Measurements from ENCODE around the gene CUBN.

Gene CUBN

GRCh38 chr10:17106991-17107390 is 22.6 kb downstream of the CUBN start:
- DNase-seq, result no peak

GRCh38 chr10:17101910-17102266 is 27.7 kb downstream of the CUBN start:
- no peak for DNase-seq

- no peak for DNase-seq
These were observed 28.2 kb downstream of the CUBN start for GRCh38 chr10:17101257-17101909.

GRCh38 chr10:17100586-17100985 is 29.0 kb downstream of the CUBN start:
- no peak for DNase-seq

- DNase-seq, result no peak
These were observed 31.6 kb downstream of the CUBN start for GRCh38 chr10:17098012-17098411.

- no peak for DNase-seq
These were observed 34.8 kb downstream of the CUBN start for GRCh38 chr10:17094844-17095243.

- no peak for DNase-seq
These were observed 36.4 kb downstream of the CUBN start for GRCh38 chr10:17092986-17093803.

GRCh38 chr10:17092216-17092944 is 37.2 kb downstream of the CUBN start:
- no peak for DNase-seq

- peak; percentile 90 for DNase-seq
These were observed 41.3 kb downstream of the CUBN start for GRCh38 chr10:17088118-17088806.

GRCh38 chr10:17086865-17087367 is 42.7 kb downstream of the CUBN start:
- DNase-seq, result no peak

- DNase-seq, result peak; percentile 46
These were observed 44.4 kb downstream of the CUBN start for GRCh38 chr10:17085011-17085725.

- DNase-seq, result peak; percentile 35
These were observed 45.4 kb downstream of the CUBN start for GRCh38 chr10:17084258-17084657.

GRCh38 chr10:17081431-17081830 is 48.2 kb downstream of the CUBN start:
- DNase-seq, result no peak

GRCh38 chr10:17077890-17078289 is 51.7 kb downstream of the CUBN start:
- DNase-seq, result no peak

GRCh38 chr10:17077346-17077781 is 52.2 kb downstream of the CUBN start:
- peak; percentile 72 for DNase-seq

GRCh38 chr10:17076626-17077345 is 52.8 kb downstream of the CUBN start:
- no peak for DNase-seq

- peak; percentile 96 for DNase-seq
These were observed 53.9 kb downstream of the CUBN start for GRCh38 chr10:17075533-17076359.

GRCh38 chr10:17074541-17074847 is 55.1 kb downstream of the CUBN start:
- peak; percentile 85 for DNase-seq

- peak; percentile 52 for DNase-seq
These were observed 55.7 kb downstream of the CUBN start for GRCh38 chr10:17073725-17074540.

GRCh38 chr10:17068953-17069352 is 60.7 kb downstream of the CUBN start:
- no peak for DNase-seq

Measured in fibroblast of skin of scalp (primary cell).